Fibroblast of villous mesenchyme (primary cell): ENCODE results near the gene TEAD1. TPM values are rescaled to one million over a fixed set of nuclear protein-coding genes. Genes with fewer than 3 reads are reported as not detected.

Experiments
- DNase-seq: peaks from one replicate; pipeline ENCODE4 v3.0.0-alpha.2; 2010; ENCODE audit warnings: low read depth
- H3K4me3 ChIP-seq: 2 replicates; pipeline ENCODE4 v1.5.1; 2011; ENCODE audit warnings: low read depth, mild to moderate bottlenecking, low read length
- CTCF ChIP-seq: IDR thresholded peaks from 2 replicates; pipeline ENCODE4 v1.5.1; 2012; ENCODE audit warnings: low read depth, mild to moderate bottlenecking, low read length; ENCODE audit not compliant: insufficient read depth
- total RNA-seq: library from RNA; depleted of rRNA; stranded (reverse); fragments of >200 nt; gene quantifications from 2 replicates; pipeline ENCODE4 v1.2.3, GENCODE V29; 2012

The TEAD1 gene
- total RNA-seq, 1 donor, result 244 TPM

GRCh38 chr11:12853652-12854296 lies 179.6 kb downstream of the TEAD1 start:
- no peak for TF ChIP-seq CTCF
- peak; percentile 97 for DNase-seq
- H3K4me3 ChIP-seq, result no peak overlapping the region

DNA sequence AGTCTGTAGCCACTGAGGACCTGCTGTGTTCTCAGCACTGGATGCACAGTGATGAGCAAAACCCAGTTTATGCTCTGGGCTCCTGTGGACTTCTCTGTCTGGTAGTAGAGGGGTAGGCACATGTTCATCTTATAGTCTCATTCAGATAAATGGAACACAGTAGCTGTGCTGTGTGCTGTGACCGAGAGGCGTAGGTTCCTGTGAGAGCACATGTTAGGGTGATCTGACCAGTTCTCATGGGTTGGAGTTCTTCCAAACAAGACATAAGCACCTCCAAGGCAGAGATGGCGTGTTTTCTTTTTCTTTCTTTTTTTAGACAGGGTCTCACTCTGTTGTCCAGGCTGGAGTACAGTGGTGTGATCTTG lies 180.1 kb downstream of the TEAD1 start:
- no peak overlapping the region for H3K4me3 ChIP-seq
- TF ChIP-seq CTCF, result no peak

GRCh38 chr11:12854829-12855228 lies 180.6 kb downstream of the TEAD1 start:
- TF ChIP-seq CTCF, result no peak
- no peak for DNase-seq
- H3K4me3 ChIP-seq, result no peak overlapping the region

More for the DNA sequence above, 180.1 kb downstream of the TEAD1 start:
- DNase-seq, result no peak

DNA sequence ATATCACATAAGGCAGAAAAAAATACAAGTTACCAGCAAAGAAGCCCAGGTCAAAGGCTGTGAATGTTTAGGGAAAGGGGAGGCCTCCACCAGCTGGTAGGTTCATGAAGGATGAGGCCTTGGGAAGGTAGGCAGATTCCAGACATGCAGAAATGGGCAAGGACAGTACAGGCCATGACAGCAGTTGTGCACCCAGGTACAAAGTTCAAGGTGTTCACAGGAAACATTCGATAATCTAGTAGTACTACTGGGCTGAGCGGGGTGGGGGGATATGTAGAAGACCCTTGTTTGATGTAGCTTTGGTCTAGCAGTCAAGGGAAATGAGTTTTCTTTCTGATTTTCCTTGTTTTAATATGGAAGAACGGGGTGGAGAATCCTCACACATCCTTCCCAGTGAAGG lies 182.1 kb downstream of the TEAD1 start:
- TF ChIP-seq CTCF, result no peak
- DNase-seq, result no peak
- H3K4me3 ChIP-seq, result no peak overlapping the region

GRCh38 chr11:12857572-12857971 lies 183.4 kb downstream of the TEAD1 start:
- TF ChIP-seq CTCF, result no peak
- DNase-seq, result no peak

DNA sequence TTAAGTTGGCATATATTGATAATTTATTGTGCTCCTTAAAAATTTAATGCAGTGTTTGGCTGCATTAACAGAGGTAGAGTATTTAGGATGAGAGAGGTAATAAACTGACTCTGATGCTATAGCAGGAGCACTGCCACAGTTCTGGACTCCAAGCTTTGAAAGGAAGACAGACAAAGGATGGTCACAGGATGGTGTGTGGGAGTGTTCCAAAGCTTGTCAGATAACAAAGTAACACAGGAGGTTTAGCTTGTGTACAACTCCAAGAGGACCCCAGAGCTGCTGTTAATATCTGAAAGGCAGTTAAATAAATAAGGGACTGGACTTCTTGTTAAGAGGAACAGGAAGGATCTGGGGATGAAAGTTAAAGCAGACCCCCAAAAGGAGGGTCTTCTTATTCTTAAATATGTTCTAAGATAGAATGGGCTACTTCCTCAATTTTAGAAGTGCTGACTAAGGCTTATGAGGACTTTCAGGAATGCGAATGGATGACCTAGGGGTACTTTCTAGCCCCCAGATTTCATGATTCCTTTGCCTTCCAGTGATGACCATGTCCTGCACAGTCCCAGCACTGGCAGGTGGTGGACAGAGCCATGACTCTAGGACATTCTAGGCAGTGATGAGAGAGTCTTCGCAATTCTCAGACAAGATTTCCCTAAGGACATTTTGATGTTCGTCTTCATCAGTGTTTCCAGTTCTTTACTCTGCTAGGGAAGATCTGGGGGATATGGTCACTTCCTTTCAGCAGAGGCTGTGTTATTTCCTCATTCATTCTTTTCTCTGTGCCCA lies 185.8 kb downstream of the TEAD1 start:
- DNase-seq, result no peak
- H3K4me3 ChIP-seq, result no peak overlapping the region
- no peak for TF ChIP-seq CTCF

More at GRCh38 chr11:12857572-12857971, 183.4 kb downstream of the TEAD1 start:
- H3K4me3 ChIP-seq, result no peak overlapping the region
